GM18519 (cell line): ENCODE measurements around the gene OCA2.

Experiments used
- ATAC-seq: cut with Tn5 transposase; IDR thresholded peaks from one replicate; pipeline ENCODE4 v1.9.1; 2021; ENCODE audit warnings: mild to moderate bottlenecking, moderate library complexity; ENCODE audit not compliant: unreplicated experiment, low FRiP score

OCA2 gene

DNA sequence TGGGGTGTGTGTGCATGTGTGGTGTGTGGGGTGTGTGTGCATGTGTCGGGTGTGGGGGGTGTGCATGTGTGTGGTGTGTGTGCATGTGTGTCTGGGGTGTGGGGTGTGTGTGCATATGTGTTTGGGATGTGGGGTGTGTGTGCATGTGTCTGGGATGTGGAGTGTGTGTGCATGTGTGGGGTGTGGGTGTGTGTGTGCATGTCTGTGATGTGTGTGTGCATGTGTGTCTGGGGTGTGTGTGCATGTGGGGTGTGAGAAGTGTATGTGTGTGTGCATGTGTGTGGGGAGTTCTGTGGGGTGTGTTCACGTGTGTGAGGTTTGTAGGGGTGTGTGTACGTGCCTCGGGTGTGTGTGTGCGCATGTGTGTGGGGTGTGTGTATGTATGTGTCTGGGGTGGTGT, 6.7 kb upstream of the OCA2 start:
- ATAC-seq = no peak

DNA sequence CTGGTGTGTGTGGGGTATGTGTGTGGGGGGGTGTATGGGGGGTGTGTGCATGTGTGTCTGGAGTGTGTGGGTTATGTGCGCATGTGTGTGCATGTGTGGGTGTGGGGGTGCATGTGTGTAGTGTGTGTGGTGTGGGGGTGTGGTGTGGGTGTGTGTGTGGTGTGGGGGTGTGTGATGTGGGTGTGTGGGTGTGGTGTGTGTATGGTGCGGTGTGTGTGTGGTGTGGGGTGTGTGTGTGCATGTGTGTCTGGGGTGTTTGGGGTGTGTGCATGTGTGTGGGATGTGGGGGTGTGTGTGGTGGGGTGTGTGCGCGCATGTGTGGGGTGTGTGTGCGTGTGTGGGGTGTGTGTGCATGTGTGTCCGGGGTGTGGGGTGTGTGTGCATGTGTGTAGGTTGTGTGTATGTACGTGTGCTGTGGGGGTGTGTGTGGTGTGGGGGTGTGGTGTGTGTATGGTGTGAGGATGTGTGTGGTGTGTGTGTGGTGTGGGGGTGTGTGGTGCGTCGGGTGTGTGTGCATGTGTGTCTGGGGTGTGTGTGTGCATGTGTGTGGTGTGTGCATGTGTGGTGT, 6.2 kb upstream of the OCA2 start:
- no peak for ATAC-seq

DNA sequence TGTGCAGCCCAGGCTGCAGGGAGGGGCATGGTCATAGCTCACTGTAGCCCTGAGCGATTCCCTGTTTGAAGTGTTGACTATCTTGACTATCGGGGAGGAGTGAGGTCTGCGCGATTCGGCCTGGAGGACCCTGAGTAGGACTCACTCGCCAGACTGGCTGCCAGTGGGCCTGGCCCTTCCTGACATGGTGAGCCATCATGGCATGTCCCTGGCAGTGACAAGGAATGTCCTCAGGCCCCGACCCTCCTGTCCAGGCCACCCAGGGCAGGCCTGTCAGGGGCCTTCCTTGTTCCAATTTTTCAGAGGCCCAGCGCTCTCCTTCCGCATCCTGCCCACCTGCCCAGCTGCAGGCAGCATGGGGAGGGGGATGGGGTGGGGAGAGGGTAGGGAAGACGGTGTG, 5.2 kb upstream of the OCA2 start:
- ATAC-seq = no peak

DNA sequence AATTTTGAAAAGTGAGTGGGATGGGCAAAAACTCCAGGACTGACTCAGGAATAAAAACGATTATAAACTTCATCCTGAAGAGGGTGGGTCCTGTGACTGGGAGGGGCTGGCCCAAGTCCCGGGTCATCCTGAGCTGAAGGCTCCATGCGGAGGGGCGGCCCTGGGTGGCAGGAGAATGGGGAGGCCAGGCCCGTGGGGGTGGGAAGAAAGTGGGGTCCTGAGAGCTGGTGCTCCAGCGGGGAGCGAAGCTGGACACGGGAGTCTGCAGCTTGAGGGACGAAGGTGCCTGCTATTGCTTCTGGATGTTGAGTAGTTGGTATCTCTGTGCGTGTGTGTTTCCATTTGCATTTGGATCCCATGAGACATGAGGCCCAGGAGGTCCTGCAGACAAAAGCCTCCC, 4.7 kb upstream of the OCA2 start:
- ATAC-seq = no peak

DNA sequence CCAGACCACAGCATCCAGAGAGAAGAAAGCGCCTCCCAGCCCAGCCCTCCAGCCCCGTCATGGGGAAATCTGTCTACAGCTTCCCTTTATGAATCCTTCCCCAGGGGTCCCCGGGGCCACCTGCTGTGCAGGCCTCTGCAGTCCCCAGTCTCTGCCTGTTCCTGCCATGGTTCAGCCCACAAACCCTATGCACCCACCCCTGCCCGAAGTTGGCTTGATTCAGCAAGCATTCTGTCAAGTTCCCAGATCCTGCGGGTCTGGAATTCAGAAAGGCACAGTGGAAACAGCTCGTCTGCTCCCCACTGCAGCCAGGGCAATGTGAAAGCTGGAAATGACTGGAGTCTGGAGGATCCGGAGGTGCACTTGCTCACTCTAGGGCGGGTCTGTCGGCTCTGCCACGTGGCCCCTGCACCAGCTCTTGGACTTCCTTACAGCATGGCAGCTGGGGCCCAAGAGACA, 2.9 kb upstream of the OCA2 start:
- ATAC-seq = no peak

DNA sequence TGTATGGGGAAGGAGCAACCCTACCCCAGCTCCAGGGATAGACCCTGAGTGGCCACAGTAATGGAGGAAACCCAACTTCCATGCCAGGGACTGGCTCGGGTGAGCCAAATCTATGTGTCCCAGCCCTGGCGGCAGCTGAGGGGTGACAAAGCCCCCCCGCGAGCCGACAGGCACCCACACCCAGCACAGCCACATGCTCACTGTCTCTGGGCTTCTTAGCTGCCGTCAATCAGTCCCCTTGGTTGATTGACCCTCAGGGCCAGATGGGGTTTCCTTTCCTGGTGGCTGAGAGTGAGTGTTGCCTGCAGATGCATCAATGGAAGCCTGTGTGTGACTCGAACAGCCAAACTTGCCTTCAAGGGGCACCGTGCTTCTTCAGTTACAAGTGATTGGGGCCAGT, 2.1 kb upstream of the OCA2 start:
- ATAC-seq = no peak

DNA sequence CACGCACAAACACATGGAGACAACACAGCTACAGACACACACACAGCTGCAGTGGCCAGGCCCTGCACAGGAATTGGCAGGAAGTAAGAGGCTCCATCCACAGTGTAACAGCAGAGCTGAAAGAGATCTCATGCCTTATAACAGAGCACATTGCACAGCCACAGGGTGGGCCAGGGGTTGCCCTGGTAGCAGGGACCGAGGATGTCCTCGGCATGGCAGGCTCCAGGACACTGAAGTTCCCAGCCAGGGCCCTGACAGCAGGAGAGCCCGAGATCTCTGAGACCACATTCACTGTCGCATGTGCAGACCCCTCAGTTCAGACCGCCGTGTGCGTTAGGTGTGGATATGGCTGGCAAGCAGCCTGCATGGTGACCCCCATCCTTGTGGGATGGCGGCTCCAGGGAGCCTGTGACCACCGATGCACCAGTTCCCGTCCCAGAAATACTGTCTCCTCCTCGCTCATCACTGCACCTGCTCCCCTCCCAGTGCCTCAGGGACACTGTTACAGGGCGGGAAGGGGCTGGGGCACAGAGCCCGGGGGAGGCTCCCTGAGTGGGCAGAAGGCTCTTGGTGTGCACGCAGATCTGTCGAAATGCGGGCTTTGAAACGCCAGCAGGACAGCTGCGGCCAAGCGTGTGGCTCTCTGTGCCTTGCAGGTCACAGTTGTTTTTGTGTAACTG, 1.5 kb upstream of the OCA2 start:
- no peak for ATAC-seq

DNA sequence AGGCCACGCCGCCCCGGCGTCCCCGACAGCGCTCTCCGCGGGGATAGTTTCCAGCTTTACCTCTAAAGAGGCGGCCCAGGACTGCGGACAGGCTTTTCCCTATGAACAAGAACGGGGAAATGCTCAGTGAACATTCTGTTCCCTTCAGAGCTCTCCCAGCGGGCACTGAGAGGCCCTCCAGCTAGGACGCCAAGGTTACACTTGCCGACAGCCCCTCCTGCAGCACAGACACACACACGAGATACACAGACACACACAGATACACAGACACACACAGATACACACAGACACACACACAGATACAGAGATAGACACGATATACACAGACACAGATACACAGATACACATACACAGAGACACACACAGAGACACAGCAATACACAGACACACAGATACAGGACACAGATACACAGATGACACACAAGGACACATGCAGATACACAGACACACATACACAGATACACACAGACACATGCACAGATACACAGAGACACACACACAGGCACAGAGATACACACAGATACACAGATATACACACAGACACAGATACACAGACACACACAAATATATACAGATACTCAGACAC, 533 bp upstream of the OCA2 start:
- no peak for ATAC-seq

DNA sequence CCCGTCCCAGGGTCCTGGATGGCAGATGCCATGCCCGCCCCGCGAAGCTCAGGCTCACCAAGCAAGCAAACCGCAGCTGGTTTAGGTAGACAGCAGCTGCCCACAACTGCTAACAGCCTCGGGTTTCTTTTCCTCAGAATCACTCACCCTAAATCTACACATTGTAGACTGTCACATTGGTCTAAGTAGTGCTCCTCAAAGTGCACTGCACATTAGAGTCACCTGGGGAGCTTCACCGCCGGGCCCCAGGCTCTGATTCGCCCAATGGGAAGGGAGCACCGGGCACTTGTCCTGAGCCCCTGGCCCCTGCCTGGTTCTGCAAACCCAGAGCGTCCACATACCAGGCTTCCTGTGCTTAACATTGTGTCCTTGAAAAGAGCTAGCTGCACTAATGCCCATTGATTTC, 752 bp downstream of the OCA2 start:
- no peak for ATAC-seq

DNA sequence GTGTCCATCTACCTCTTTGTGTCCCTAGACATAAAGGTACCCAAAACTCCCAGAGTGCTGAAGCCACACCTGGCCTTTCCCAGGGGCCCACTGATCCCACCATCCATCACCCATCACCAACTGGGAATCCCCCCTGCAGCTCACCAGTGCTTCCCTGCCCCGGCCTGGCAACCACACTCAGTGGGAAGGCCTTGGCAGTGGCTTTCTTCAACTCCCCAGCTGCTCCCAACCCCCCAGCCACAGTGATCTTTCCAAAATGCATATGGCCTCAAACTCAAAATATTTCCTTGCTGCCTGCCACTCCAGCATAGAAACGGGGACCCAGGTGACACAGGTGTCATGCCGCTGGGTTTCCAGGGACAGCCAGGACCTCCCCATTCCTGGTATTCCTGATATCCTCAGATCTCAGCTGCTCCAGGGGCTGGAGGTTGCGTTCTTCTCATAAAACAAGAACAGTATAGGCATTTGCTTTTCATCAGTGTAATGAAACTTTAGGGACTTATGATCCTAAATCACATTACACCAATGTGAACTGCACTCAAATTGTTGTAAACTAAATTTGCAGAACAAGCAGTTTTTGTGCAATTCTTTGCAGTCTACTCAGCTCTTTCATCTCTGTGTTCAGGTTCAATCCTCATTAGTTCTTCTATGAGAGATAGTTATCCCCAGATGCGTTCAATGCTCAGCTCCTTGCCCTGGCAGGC, 1.3 kb downstream of the OCA2 start:
- ATAC-seq = no peak

DNA sequence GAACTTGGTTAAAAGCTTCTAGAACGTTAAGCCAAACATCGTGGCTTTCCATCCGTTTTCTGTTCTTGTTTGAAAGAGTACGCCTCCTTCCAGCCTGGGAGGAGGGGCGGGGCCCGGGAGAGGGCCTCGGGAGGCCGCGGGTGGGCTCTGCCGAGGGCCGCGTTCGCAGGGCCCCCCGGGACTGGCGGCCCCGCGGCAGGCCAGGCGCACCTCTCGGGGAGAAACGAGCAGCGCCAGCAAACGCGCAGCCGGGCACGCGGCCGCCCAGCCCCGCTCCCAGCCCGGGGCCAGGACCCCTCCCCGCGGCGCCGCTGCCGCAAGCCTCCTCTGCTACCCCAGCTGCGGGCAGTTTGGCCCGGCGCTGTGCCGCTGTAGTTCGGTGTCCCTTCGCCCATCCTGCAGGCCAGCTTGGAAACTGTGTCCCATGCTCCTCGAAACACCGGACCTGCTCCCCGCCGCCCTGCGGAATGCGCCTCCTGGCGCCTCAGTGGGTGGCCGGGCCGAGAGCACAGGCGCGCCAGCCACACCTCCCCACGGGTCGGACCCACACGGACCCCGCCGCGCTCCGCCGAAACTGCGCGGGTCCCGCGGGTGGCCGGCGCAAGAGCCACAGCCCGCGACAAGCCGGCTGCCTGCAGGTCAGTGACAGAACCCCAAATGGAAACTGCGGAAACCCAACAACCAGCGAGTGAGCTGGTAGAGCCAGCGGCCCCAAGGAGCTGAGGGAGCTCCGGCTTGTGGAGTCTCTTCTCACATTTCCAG, 2.3 kb downstream of the OCA2 start:
- no peak for ATAC-seq

DNA sequence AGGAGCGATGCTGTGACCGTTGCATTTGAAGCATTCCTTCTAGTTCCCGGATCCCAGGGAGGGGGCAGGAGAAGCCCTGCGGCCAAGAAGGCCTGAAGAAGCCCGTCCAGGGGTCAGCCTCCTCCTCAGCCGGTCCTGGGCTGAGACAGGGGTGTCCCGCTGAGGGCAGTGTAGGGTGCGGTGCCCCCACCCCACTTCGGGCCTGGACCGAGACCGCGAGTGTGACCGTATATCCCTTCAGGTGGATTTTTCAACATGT, 2.8 kb downstream of the OCA2 start:
- no peak for ATAC-seq

DNA sequence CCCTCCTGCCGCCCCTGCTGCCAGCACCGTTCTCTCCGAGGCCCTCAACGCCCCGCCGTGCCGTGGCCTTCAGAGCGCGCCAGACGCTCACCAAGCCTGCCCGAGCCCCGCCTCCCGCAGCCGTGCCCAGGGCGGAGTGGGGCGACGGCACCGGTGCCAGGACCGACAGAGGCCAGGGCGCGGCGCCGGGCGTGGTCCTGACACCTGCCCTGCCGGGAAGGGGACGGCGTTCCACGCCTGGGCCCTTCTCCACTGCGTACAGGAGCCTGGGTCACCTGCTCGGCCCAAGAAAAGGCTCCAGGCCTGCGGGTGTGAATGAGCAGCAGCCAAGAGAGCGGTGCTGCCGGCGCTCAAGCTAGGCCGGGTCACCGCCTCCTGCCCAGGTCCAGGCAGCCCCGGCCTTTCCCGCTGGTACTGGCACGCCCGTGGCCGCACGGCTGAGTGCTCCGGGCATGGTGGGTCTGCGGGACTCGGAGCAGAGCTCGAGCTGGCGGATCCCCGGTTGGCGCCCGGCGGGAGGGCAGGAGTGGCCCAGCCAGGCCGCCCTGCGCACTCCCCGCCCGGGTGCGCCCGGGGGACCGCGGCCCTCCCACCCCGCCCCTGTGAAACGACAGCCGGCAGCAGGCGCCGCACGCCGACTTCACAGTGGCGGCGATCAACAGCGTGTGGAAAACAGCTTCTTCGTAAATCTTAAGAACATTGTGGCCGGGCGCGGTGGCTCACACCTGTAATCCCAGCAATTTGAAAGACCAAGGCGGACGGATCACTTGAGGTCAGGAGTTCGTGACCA, 4.2 kb downstream of the OCA2 start:
- no peak for ATAC-seq

DNA sequence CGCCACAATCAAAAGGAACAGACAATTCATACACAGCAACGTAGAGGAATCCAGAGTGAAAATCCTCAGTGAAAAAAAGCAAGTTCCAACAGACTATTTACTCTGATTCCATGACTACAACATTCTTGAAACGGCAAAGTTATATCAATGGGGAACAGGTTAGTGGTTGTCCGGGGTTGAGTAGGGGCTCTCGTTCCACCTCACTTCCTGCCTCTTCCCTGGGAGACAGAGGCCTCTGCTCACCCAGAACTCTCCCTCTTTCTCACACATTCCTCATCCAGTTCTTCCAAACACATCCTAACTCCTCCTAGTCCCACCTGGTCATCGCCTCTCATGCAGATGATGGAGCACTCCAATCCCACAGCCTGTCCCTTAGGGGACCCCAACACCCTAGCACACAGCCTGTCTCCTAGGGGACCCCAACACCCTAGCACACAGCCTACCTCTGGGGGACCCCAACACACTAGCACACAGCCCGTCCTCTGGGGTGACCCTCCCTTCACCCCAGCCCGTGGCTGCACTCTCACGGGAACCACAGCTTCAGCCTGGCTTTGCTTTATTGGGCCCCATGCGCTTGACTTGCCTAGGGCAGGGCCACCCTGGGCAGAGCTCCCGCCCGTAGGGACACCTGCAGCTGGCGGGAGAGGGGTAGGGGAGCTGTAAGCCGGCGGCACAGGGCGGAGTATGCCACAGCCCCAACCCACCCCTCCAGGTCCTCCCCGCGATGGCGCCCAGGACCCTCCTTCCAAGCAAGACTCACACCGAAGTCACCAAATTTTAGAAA, 5.2 kb downstream of the OCA2 start:
- ATAC-seq = no peak

DNA sequence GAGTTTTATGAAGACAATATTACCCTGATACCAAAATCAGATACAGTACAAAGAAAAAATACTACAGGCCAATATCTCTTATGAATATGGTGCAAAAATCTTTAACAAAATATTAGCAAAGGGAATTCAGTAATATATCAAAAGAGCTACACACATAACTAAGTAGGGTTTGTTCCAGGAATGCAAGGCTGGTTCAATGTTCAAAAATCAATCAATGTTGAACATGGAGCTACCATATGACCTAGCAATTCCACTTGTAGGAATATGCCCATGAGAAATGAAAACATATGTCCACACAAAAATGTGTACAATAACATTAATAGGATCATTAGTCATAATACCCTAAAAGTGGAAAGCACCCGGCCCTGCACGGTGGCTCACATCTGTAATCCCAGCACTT, 7.8 kb downstream of the OCA2 start:
- no peak for ATAC-seq

DNA sequence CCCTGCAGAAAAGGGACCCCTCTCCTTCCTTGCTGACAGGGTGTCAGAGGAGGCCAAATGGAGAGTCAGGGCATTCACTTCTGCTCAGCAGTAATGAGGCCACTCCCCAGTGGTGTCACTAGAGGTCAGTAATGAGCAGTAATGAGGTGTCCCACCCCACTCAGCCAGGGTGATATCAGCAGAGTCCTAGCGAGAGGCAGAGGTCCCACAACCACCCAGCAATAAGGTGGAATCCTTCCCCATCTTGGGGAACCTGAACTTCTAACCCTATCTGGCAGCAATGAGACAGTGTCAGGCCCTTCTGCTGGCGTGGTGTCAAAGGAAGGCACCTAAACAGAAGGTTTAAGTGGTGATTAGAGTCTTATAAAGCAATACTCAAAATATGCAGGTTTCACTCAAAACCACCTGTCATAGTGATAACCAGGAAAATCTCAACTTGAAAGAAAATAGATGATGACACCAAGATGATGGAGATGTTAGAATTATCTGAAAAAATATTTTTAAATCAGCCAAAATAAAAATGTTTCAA, 12.9 kb downstream of the OCA2 start:
- ATAC-seq = peak; percentile 96

DNA sequence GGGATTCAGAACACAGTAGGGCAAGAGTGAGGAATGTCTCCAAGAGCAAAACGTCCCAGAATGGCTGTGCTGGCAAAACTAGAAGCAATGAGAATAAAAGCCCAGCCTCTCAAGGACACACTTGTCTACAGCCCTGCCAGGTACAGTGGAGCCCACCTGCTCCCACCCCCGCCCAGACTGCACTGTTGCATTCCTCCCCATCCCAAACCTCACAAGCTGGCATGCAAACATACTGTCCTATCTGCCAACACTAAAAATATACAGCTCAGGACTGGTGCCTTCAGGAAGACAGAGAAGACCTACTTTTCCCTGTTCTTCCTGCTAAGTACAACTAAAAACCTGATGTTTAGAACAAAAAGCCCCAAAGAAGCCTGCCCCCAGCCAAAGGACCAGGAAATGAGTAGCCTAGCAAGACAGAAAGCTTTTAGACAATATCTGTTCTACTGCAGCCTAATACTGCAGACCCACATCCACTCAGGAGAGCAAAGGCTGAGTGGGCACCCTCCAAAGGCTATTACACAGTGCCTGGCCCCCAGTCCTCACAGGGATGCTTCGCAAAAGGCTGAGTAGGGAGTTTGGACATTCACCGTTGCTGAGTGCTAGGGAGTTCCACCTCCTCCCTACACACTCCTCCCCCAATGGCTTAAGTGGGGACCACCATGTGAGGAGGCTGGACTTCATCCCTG, 13.5 kb downstream of the OCA2 start:
- no peak for ATAC-seq

DNA sequence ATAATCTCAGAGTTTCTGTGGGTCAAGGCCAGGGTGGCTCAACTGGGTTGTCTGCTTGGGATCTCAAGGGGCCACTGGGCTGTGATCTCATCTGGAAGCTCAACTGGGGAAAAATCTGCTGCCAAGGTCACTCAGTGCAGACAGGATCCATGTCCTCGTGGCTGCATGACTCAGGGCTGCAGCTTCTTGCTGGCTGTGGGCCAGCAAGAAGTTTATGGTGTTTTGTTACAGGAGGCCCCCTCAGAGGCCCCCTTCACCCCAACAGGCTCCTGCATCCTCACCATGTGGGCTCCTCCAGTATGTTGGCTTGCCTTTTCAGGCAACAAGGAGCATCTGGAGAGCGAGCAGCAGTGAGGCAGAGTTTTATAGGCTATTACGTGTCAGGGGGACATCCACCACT, 14.6 kb downstream of the OCA2 start:
- no peak for ATAC-seq
